Endothelial cell of umbilical vein (primary cell): ENCODE measurements around the gene SLC8A1. TPM values are rescaled to one million over a fixed set of nuclear protein-coding genes. Genes with fewer than 3 reads are reported as not detected.

Experiments used
- BruUV-seq: library from RNA; stranded (reverse); fragments of 400-500 nt; replicated peaks from 2 replicates; lab custom pipeline; 2021; lab: Mats Ljungman, UMichigan
- CTCF ChIA-PET: fragments of 300-600, 350-600 bp; sonication (Branson Sonifier 250); formaldehyde crosslinking; loops from one replicate; lab custom pipeline; 2021; ENCODE audit warnings: antibody characterized with exemption, inconsistent platforms; lab: Charles Lee
- POLR2A ChIA-PET: fragments of 300-600, 350-600 bp; sonication (Branson Sonifier 250); formaldehyde crosslinking; loops from one replicate; lab custom pipeline; 2021; ENCODE audit warnings: antibody characterized with exemption, inconsistent platforms; lab: Charles Lee
- DNase-seq: peaks from one replicate; pipeline ENCODE4 v3.0.0-alpha.2; 2011; ENCODE audit warnings: low read depth, low spot score
- FAIRE-seq: peaks from 2 replicates; lab custom pipeline; 2011; peaks lifted over from hg19 to GRCh38; lab: Jason Lieb, UNC
- H2AFZ ChIP-seq: 2 replicates; pipeline ENCODE4 v1.6.0; 2012; ENCODE audit warnings: low read depth, low read length, control low read depth, inconsistent platforms
- H3K27ac ChIP-seq: 2 replicates; pipeline ENCODE4 v1.5.1; 2011; ENCODE audit warnings: low read depth, mild to moderate bottlenecking, control low read depth, low read length, moderate library complexity; ENCODE audit not compliant: insufficient read depth
- H3K27me3 ChIP-seq, 2 experiments: 2 replicates each; pipeline versions ENCODE4 v1.6.0 to v1.6.1; 2011; ENCODE audit warnings: low read length in 2 of 2, mixed read lengths in 1 of 2; ENCODE audit not compliant: control insufficient read depth in 2 of 2, insufficient read depth in 2 of 2
- H3K36me3 ChIP-seq, 2 experiments: 2 replicates in 1 of 2; 3 replicates in 1 of 2; pipeline ENCODE4 v1.5.1; 2011; ENCODE audit warnings: low read length in 2 of 2, mild to moderate bottlenecking in 1 of 2, moderate library complexity in 1 of 2; ENCODE audit not compliant: control insufficient read depth in 2 of 2, insufficient read depth in 2 of 2; ENCODE audit errors: extremely low read depth in 1 of 2
- H3K4me1 ChIP-seq: 3 replicates; pipeline ENCODE4 v1.5.1; 2011; ENCODE audit warnings: mild to moderate bottlenecking, low read length; ENCODE audit not compliant: control insufficient read depth, insufficient read depth; ENCODE audit errors: extremely low read depth
- H3K4me2 ChIP-seq: 2 replicates; pipeline ENCODE4 v1.6.1; 2011; ENCODE audit warnings: low read length, control low read depth, mixed read lengths; ENCODE audit not compliant: insufficient read depth
- H3K4me3 ChIP-seq, 3 experiments: fragments of 200-600 bp in 1 of 3; sonication (generic), shearing (Covaris generic) in 1 of 3; replicated peaks in 1 of 3; 2 replicates each; pipeline ENCODE4 v1.5.1; 2011 to 2016; ENCODE audit warnings: control low read depth in 3 of 3, low read length in 3 of 3, mild to moderate bottlenecking in 2 of 3, inconsistent platforms in 1 of 3, low read depth in 1 of 3, moderate library complexity in 1 of 3; ENCODE audit not compliant: insufficient read depth in 1 of 3
- H3K79me2 ChIP-seq: 2 replicates; pipeline ENCODE4 v1.6.0; 2012; ENCODE audit warnings: low read length, inconsistent platforms; ENCODE audit not compliant: control insufficient read depth, insufficient read depth
- H3K9ac ChIP-seq: replicated peaks from 2 replicates; pipeline ENCODE3; 2011; ENCODE audit warnings: low read length, control low read depth; ENCODE audit not compliant: insufficient read depth; ENCODE audit errors: extremely low read depth
- H3K9me1 ChIP-seq: replicated peaks from 3 replicates; pipeline ENCODE4 v1.6.0; 2011; ENCODE audit warnings: mild to moderate bottlenecking, low read length; ENCODE audit not compliant: control insufficient read depth, insufficient read depth; ENCODE audit errors: extremely low read depth
- H3K9me3 ChIP-seq: replicated peaks from 2 replicates; pipeline ENCODE4 v1.5.1; 2012; ENCODE audit warnings: low read length, inconsistent platforms; ENCODE audit not compliant: control insufficient read depth, insufficient read depth
- H4K20me1 ChIP-seq: replicated peaks from 2 replicates; pipeline ENCODE3; 2011; ENCODE audit warnings: mild to moderate bottlenecking, low read length; ENCODE audit not compliant: control insufficient read depth, insufficient read depth; ENCODE audit errors: extremely low read depth
- CTCF ChIP-seq, 2 donors: IDR thresholded peaks; 1 replicate in 1 of 2; 2 replicates in 1 of 2; pipeline ENCODE4 v1.5.1; 2011; ENCODE audit warnings: low read length in 2 of 2, mild to moderate bottlenecking in 2 of 2, moderate library complexity in 2 of 2, control low read depth in 1 of 2, inconsistent platforms in 1 of 2, low read depth in 1 of 2; ENCODE audit not compliant: insufficient read depth in 1 of 2; ENCODE audit errors: extremely low read depth in 1 of 2
- EZH2 ChIP-seq: IDR thresholded peaks from 2 replicates; pipeline ENCODE4 v1.6.1; 2012; ENCODE audit warnings: borderline replicate concordance, low read depth, mild to moderate bottlenecking, moderate library complexity, low read length, inconsistent platforms; ENCODE audit not compliant: severe bottlenecking
- FOS ChIP-seq: IDR thresholded peaks from 2 replicates; pipeline ENCODE4 v1.6.1; 2011; ENCODE audit warnings: mild to moderate bottlenecking, low read length, moderate library complexity, borderline replicate concordance; ENCODE audit not compliant: insufficient read depth
- GATA2 ChIP-seq: IDR thresholded peaks from 2 replicates; pipeline ENCODE4 v1.7.0; 2011; ENCODE audit warnings: low read depth, mild to moderate bottlenecking, moderate library complexity, mixed read lengths, low read length; ENCODE audit not compliant: insufficient read length, insufficient read depth
- JUN ChIP-seq: IDR thresholded peaks from 2 replicates; pipeline ENCODE4 v1.6.1; 2011; ENCODE audit warnings: borderline replicate concordance, low read depth; ENCODE audit not compliant: insufficient read length, insufficient read depth
- MAX ChIP-seq: IDR thresholded peaks from 2 replicates; pipeline ENCODE4 v1.6.1; 2011; ENCODE audit not compliant: insufficient read depth, insufficient read length
- MYC ChIP-seq: IDR thresholded peaks from one replicate; pipeline ENCODE4 v1.6.1; 2011; ENCODE audit warnings: mild to moderate bottlenecking, low read depth, low read length
- POLR2A ChIP-seq: IDR thresholded peaks from 2 replicates; pipeline ENCODE4 v1.6.1; 2012; ENCODE audit warnings: low read depth, mild to moderate bottlenecking, control low read depth, low read length
- POLR2AphosphoS5 ChIP-seq: IDR thresholded peaks from 2 replicates; pipeline ENCODE4 v1.6.1; 2012; ENCODE audit warnings: low read depth, mild to moderate bottlenecking, control low read depth, low read length, moderate library complexity; ENCODE audit not compliant: insufficient read depth
- dilution Hi-C: fragments of 300-500 bp; cut with MboI; formaldehyde crosslinking; loops from one replicate; pipeline ENCODE4 v1.15.0; 2019; ENCODE audit warnings: low sequenced_read_pairs; ENCODE audit not compliant: extremely low pct_ligation_motif_present
- intact Hi-C: fragments of 100-400 bp; cut with micrococcal nuclease; formaldehyde crosslinking; loops from one replicate; pipeline ENCODE4 v1.10.0; 2022
- polyA plus RNA-seq, 4 experiments: library from polyadenylated mRNA; depleted of rRNA in 3 of 4; stranded (reverse) in 3 of 4; unstranded in 1 of 4; fragments of >200 nt; gene quantifications; 2 replicates each; pipeline versions ENCODE4 v1.2.1 to v1.2.3, GENCODE V29; 2011 to 2012; ENCODE audit warnings: missing spikeins in 1 of 4
- total RNA-seq: library from RNA; stranded (reverse); gene quantifications from 2 replicates; pipeline ENCODE4 v1.2.3, GENCODE V29; 2021

Gene SLC8A1
- total and polyA plus RNA-seq, 2 donors (not counting 3 experiments of a cell fraction or from before 2014, with no cell fraction given) = 0.19 to 1.8 TPM

- no peaks in the 10 kb centered on the region for H4K20me1 ChIP-seq
- H3K9me3 ChIP-seq = peaks cover 4% of the 10 kb centered on the region
- no peak overlapping the region for H3K27ac ChIP-seq
- no peak overlapping the region for H3K9ac ChIP-seq
- intact Hi-C loops (no loop called here), dilution Hi-C loops (no loop called here)
- FAIRE-seq (no peak), DNase-seq (no peak)
- TF ChIP-seq GATA2 = no peak
- no peak for TF ChIP-seq MAX
- TF ChIP-seq MYC = no peak
- no peak for TF ChIP-seq POLR2AphosphoS5
- TF ChIP-seq JUN = no peak
- TF ChIP-seq POLR2A = no peak
- TF ChIP-seq EZH2 = no peak
- no peak for TF ChIP-seq FOS
- TF ChIP-seq CTCF (IDR thresholded peaks at IDR 0.05; ENCODE audit: extremely low read depth in 1 of 2, insufficient read depth in 1 of 2, low read depth in 1 of 2, low read length in 2 of 2) = no peak
- no peaks in the 10 kb centered on the region for H3K9me1 ChIP-seq
- ChIA-PET CTCF (interaction anchor here (1.0 kb wide), 1 partner anchor 17 kb away, joined by 3 read pairs; no protein-coding TSS in a partner anchor), POLR2A (no interaction called here)
- H3K4me3 ChIP-seq = no peak overlapping the region
- no peak overlapping the region for H3K4me2 ChIP-seq
- H3K4me1 ChIP-seq = no peaks in the 10 kb centered on the region
- no peaks in the 10 kb centered on the region for H3K79me2 ChIP-seq
- H2AFZ ChIP-seq = no peak overlapping the region
- no TSS peak for BruUV-seq
- H3K27me3 ChIP-seq = no peaks in the 10 kb centered on the region
- H3K36me3 ChIP-seq = no peaks in the 10 kb centered on the region
These were observed 71.8 kb downstream of the SLC8A1 start for GRCh38 chr2:40380041-40380440.
